Activated naive CD4-positive, alpha-beta T cell treated with anti-CD3 and anti-CD28 coated beads for 36 hours (primary cell): ENCODE results near the gene KLK5. TPM values are rescaled to one million over a fixed set of nuclear protein-coding genes. Genes with fewer than 3 reads are reported as not detected.

ENCODE experiments used
- CTCF ChIA-PET: fragments of 350-600 bp; sonication (Branson Sonifier 250); formaldehyde crosslinking; loops from one replicate; lab custom pipeline; 2021; ENCODE audit warnings: antibody characterized with exemption; lab: Charles Lee
- DNase-seq: peaks from one replicate; pipeline ENCODE4 v3.0.0-alpha.2; 2020
- H3K27ac Mint-ChIP-seq: one replicate; pipeline ENCODE4 v1.8.0; 2021; ENCODE audit warnings: mild to moderate bottlenecking, mixed read lengths
- H3K27me3 Mint-ChIP-seq: one replicate; pipeline ENCODE4 v1.8.0; 2021; ENCODE audit warnings: low read depth, mixed read lengths
- H3K36me3 Mint-ChIP-seq: one replicate; pipeline ENCODE4 v1.8.0; 2021; ENCODE audit warnings: low read depth, mixed read lengths
- H3K4me1 Mint-ChIP-seq: one replicate; pipeline ENCODE4 v1.8.0; 2021; ENCODE audit warnings: low read depth, mixed read lengths
- H3K4me3 Mint-ChIP-seq: one replicate; pipeline ENCODE4 v1.8.0; 2021; ENCODE audit warnings: mild to moderate bottlenecking, moderate library complexity, mixed read lengths
- H3K9me3 Mint-ChIP-seq: one replicate; pipeline ENCODE4 v1.8.0; 2021; ENCODE audit warnings: mixed read lengths
- intact Hi-C: fragments of 100-400 bp; cut with micrococcal nuclease; formaldehyde crosslinking; loops from one replicate; pipeline ENCODE4 v1.15.1; 2023
- total RNA-seq, 2 experiments: library from RNA; stranded (reverse); gene quantifications; one replicate each; pipeline ENCODE4 v1.2.3, GENCODE V29; 2021

Gene KLK5
- total RNA-seq, 2 experiments from 2014 or later = not detected

DNA sequence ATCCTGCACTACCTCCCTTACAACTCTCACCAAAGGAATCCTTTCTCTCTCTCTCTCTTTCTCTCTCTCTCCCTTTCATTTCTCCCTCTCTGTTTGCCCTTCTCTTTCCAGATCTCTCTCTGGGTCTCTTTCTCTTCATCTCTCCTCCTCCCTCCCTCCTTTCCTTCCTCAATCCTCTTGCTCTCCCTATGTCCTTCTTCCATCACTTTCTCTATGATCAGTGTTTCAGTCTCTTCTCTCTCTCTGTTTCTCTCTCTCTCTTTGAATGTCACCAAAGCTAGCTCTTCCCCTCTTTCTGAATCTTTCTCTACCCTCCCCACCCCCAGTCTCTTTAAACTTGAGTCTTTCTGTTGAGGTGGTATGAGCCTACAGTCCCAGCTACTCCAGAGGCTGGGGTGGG is 21.8 kb downstream of the KLK5 start:
- intact Hi-C loops = no loop called here
- CTCF ChIA-PET = interaction anchor here (0.7 to 1.6 kb wide), 4 partner anchors 9 to 166 kb away, joined by 3 to 4 read pairs (median 3); no protein-coding TSS in a partner anchor
- DNase-seq = no peak
- Mint-ChIP-seq H3K36me3 (no peaks in the 10 kb centered on the region), H3K27me3 (peaks cover 30% of the 10 kb centered on the region), H3K4me1 (no peaks in the 10 kb centered on the region), H3K9me3 (no peaks in the 10 kb centered on the region), H3K27ac (no peak overlapping the region), H3K4me3 (no peak overlapping the region)

DNA sequence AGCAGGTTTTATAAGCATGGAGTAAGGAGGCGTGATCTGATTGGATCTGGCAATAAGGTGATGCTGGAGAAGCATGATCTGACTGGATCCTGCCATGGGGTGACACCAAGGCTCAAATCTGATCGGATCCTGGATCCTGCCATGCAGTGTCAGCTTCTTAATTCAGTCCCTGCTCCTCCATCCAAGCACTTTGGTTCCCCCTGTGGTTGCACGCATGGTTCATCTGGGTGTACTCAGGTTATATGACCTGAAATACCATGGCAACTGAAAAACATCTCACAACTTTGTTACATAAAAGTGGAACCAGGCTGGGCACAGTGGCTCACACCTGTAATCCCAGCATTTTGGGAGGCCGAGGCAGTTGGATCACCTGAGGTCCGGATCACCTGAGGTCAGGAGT is 24.0 kb downstream of the KLK5 start:
- intact Hi-C loops = loop anchor here (10.0 kb wide), 1 partner anchor 86 kb away; the partner anchor contains the start of gene KLK10
- no peaks in the 10 kb centered on the region for H3K4me1 Mint-ChIP-seq
- DNase-seq = no peak
- no peak overlapping the region for H3K27ac Mint-ChIP-seq
- H3K4me3 Mint-ChIP-seq = no peak overlapping the region
- CTCF ChIA-PET = no interaction called here
- no peaks in the 10 kb centered on the region for H3K36me3 Mint-ChIP-seq
- H3K9me3 Mint-ChIP-seq = no peaks in the 10 kb centered on the region
- H3K27me3 Mint-ChIP-seq = peaks cover 29% of the 10 kb centered on the region

DNA sequence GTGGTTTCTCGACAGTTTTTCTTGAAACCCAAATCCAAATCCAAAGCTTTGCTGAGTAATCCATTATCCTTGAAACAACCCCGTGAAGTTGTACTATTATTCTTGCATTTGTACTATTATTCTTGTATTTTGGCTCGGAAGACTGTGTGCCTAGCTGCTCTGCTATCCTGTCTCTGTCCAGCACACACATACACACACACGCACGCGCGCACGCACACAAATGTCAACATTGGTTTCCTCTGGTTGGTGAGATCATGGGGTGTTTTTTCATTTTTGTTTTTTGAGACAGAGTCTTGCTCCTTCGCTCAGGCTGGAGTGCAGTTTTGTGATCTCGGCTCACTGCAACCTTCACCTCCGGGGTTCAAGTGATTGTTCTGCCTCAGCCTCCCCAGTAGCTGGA is 26.7 kb downstream of the KLK5 start:
- CTCF ChIA-PET = no interaction called here
- no peak for DNase-seq
- Mint-ChIP-seq H3K4me3 (no peak overlapping the region), H3K36me3 (no peaks in the 10 kb centered on the region), H3K9me3 (no peaks in the 10 kb centered on the region), H3K27me3 (peaks cover 28% of the 10 kb centered on the region), H3K27ac (no peak overlapping the region), H3K4me1 (peaks cover 7% of the 10 kb centered on the region)
- intact Hi-C loops = loop anchor here (10.0 kb wide), 1 partner anchor 89 kb away; the partner anchor contains the start of gene KLK10

DNA sequence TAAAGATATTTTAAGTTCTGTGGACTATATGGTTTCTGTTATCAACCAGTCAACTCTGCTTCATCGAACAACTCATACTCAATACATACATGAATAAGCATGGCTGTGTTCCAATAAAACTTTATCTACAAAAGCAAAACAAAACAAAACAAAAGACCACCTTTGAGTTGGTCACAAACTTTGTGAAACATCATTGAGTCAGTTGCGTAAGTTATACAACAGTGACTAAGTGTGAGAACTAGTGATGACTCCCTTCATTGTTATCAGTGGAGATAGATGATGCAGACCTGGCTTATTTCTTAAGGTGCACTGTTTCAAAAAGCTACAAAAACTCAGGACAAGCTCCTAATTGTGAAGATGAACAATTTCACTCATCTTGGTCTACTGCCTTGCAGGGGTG is 27.1 kb downstream of the KLK5 start:
- H3K36me3 Mint-ChIP-seq = no peaks in the 10 kb centered on the region
- CTCF ChIA-PET = no interaction called here
- H3K9me3 Mint-ChIP-seq = no peaks in the 10 kb centered on the region

DNA sequence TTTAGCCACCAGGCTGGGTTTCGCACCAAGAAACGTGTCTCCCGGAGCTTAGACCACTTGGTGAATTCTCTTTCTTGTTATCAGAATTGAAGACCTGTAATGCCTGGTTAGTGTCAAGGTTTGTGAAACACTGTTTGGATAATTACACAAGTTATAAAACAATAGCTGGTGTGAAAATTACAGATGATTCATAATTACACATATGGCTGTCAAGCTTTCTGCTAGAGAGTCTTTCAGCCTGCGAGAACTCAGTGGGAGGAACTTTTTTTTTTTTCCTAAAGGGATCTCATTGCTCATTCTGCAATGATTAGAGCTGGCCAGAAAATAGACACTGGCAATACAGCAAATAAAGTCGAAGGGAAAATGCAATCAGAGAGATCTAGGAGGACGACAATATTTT is 28.3 kb downstream of the KLK5 start:
- no peak for DNase-seq
- Mint-ChIP-seq H3K27ac (no peak overlapping the region), H3K4me1 (peaks cover 7% of the 10 kb centered on the region), H3K36me3 (no peaks in the 10 kb centered on the region), H3K27me3 (peaks cover 22% of the 10 kb centered on the region), H3K9me3 (no peaks in the 10 kb centered on the region), H3K4me3 (no peak overlapping the region)
- intact Hi-C loops = loop anchor here (5.0 to 10.0 kb wide), 3 partner anchors 87 to 217 kb away; partner anchors contain the start of gene KLK10
- CTCF ChIA-PET = interaction anchor here (0.6 to 1.1 kb wide), 2 partner anchors 12 to 358 kb away, joined by 3 read pairs; no protein-coding TSS in a partner anchor

More for the DNA sequence above, 27.1 kb downstream of the KLK5 start:
- Mint-ChIP-seq H3K4me1 (peaks cover 7% of the 10 kb centered on the region), H3K27ac (no peak overlapping the region), H3K4me3 (no peak overlapping the region), H3K27me3 (peaks cover 27% of the 10 kb centered on the region)
- no peak for DNase-seq
- intact Hi-C loops = loop anchor here (10.0 kb wide), 1 partner anchor 89 kb away; the partner anchor contains the start of gene KLK10

DNA sequence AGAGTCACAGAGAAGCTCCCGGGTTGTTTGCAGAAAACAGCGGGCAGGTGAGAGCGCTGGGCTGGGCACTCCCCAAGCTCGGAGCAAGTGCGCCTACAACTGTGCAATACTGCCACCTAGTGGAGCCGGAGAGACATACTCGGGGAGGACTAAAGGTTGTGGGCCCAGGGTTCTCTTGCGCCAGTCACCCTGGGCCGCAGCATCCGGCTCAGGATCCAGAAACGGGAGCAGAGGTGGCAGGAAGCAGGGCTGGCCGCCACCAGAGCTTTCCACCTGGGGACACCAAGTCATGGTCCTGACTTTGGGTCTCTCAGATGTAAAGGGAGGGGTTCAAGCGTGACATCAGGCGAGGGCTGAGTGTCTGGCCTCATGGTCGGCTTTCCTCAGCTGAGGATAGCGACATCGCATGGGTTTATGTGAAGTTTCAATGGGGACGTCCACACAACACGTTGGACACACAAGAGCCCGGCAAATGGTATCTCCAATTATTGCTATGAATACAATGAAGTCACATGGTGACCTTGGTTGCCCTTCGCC is 30.5 kb downstream of the KLK5 start:
- H3K36me3 Mint-ChIP-seq = no peaks in the 10 kb centered on the region
- H3K4me3 Mint-ChIP-seq = no peak overlapping the region
- peaks cover 28% of the 10 kb centered on the region for H3K27me3 Mint-ChIP-seq
- peak; percentile 88 for DNase-seq
- CTCF ChIA-PET = interaction anchor here (0.6 to 1.9 kb wide), 25 partner anchors 8 to 389 kb away, joined by 3 to 8 read pairs (median 4); partner anchors contain the start of genes CLEC11A and KLK2
- peaks cover 7% of the 10 kb centered on the region for H3K4me1 Mint-ChIP-seq
- no peak overlapping the region for H3K27ac Mint-ChIP-seq
- intact Hi-C loops = loop anchor here (1.0 to 10.0 kb wide), 7 partner anchors 85 to 385 kb away; partner anchors contain the start of gene KLK10
- no peaks in the 10 kb centered on the region for H3K9me3 Mint-ChIP-seq

DNA sequence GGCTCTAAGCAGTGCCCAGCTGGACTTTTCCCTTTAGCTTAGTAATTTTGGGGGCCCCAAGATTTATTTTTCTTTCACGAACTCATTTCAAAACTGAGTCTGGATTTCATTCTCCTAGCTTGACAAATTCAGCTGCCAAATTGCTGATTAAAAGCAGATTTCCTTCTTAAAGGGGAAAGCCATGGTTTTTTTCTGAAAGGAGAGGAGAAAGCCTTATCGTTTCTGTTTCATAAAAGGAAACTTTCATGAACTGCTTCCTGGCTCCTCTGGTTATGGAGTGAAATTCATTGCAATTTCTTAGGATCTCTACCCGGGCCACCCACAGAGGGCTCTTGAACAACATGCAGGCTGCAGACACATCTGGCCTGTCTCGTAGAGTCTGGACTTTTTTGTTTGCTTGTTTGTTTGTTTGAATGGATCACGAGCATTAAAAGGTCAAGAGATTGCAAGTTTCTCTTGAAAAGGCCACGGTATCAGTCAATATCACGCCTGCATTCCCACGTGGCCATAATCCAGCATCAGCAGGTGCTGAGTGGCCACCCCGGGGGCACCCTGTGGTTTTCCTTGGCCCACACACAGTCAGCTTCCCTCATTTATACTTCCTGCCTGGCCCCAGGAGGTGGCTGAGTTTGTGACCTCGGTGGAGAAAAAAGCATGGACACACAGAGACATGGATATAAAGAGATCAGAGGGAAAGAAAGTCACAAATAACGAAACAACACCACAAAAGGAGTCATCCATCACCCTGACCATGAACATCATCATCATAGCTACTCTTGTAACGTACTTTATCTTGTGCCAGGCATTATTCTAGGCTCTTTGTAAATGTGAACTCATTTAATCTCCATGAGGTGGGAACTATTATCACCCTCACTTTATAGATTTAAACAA is 31.2 kb downstream of the KLK5 start:
- CTCF ChIA-PET = interaction anchor here (0.6 to 1.9 kb wide), 26 partner anchors 9 to 389 kb away, joined by 3 to 8 read pairs (median 4); partner anchors contain the start of genes CLEC11A and KLK2
- DNase-seq = no peak
- H3K4me1 Mint-ChIP-seq = peaks cover 7% of the 10 kb centered on the region
- H3K9me3 Mint-ChIP-seq = no peaks in the 10 kb centered on the region
- intact Hi-C loops = loop anchor here (1.0 to 10.0 kb wide), 7 partner anchors 84 to 384 kb away; partner anchors contain the start of gene KLK10
- H3K27me3 Mint-ChIP-seq = peaks cover 30% of the 10 kb centered on the region
- no peaks in the 10 kb centered on the region for H3K36me3 Mint-ChIP-seq
- no peak overlapping the region for H3K27ac Mint-ChIP-seq
- no peak overlapping the region for H3K4me3 Mint-ChIP-seq

DNA sequence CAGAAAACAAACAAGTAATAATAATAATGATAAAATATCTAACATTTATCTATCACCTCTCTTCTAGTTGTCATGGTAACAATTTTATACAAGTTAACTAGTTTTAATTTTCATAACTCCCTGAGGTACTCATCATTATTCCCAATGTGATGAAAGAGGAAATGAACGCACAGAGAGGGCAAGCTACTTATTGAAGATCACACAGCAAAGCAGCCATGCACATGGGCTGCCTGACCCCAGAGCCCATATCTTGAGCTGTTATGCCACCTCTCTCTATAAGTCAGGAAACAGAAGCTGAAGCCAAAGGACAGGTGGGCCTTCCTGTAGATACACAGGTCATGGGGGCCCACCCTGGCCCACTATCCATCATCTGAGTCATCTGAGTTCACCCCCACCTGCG is 36.8 kb downstream of the KLK5 start:
- intact Hi-C loops = no loop called here
- H3K27me3 Mint-ChIP-seq = peaks cover 18% of the 10 kb centered on the region
- H3K4me3 Mint-ChIP-seq = no peak overlapping the region
- H3K4me1 Mint-ChIP-seq = no peaks in the 10 kb centered on the region
- no peaks in the 10 kb centered on the region for H3K36me3 Mint-ChIP-seq
- H3K27ac Mint-ChIP-seq = no peak overlapping the region
- CTCF ChIA-PET = no interaction called here
- DNase-seq = no peak
- H3K9me3 Mint-ChIP-seq = no peaks in the 10 kb centered on the region

DNA sequence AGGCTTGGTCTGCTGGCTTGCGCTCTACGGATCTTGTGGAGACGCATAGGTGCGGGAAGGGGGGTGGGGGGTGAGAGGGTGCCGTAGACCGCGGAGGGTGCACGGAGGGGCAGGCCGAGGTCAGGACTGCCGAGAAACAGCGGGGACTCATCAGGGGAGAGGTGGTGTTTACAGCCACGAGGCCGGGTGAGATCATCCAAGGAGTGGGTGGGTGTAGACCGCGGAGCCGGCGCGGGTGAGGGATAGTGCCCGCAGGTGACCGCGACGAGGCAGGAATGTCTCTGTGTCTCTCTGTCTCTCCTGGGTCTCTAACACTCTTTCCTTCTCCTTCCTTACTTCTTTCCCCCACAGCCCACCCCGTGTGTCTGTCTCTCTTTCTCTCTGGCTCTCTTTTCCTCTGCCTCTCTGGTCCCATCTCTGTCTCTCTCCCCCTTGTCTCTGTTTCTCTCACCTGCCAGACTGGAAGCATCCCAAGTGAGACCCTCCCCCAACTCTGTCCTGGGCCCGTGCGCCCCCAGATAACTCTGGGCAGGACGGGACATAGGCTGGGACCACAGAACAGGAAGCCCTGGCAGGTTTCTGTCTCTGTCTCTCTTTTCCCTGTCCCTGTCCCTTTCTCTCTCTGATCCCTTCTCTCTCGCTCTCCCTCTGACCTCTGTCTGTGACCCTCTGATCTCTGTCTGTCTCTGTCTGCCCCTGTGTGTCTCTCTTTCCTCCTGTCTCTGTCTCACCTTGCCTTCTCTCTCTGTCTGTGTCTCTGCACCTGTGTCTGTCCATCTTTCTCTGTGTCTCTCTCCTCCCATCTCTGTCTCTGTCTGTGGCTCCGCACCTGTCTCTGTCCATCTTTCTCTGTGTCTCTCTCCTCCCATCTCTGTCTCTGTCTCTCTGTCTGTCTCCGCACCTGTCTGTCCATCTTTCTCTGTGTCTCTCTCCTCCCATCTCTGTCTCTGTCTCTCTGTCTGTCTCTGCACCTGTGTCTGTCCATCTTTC is 39.8 kb downstream of the KLK5 start:
- Mint-ChIP-seq H3K27ac (no peak overlapping the region), H3K4me1 (peaks cover 10% of the 10 kb centered on the region), H3K9me3 (no peaks in the 10 kb centered on the region), H3K4me3 (no peak overlapping the region), H3K36me3 (no peaks in the 10 kb centered on the region), H3K27me3 (peaks cover 36% of the 10 kb centered on the region)
- CTCF ChIA-PET = interaction anchor here (0.6 kb wide), 1 partner anchor 11 kb away, joined by 3 read pairs; no protein-coding TSS in a partner anchor
- intact Hi-C loops = no loop called here
- DNase-seq = peak; percentile 37

DNA sequence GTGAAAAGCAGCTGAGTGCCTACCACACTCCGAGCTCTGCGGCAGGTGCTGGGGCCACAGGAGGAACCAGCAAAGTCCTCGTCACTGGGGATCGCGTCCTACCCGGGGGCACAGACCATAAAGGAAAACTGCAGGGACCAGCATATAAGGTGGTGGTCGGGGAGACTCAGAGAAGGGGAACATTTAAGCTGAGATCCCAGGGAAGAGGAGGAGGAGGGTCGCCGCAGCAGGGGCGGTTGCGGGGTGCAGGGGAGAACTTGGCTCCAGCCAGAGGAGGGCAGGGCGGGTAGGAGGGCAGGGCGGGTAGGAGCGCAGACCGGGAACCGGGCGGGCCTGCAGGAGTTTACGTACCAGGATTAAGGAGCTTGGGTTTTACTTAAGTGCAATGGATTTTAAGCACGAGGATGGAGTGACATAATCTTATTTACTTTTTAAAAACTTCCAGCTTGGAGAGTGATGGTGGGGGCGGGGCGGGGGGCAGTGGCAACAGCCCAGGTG is 40.7 kb downstream of the KLK5 start:
- Mint-ChIP-seq H3K27me3 (peaks cover 34% of the 10 kb centered on the region), H3K9me3 (no peaks in the 10 kb centered on the region), H3K4me3 (no peak overlapping the region), H3K4me1 (peaks cover 10% of the 10 kb centered on the region), H3K36me3 (no peaks in the 10 kb centered on the region), H3K27ac (no peak overlapping the region)
- DNase-seq = no peak
- intact Hi-C loops = no loop called here
- CTCF ChIA-PET = interaction anchor here (0.6 kb wide), 1 partner anchor 12 kb away, joined by 3 read pairs; no protein-coding TSS in a partner anchor
